VCaP (cell line): ENCODE measurements around the gene IGSF6.
"Not testable (repeated sequence)": the region's sequence is repeated elsewhere in the genome, so short reads cannot be mapped to it uniquely, and the experiment has no call there.

Experiments used
- H3K27ac ChIP-seq: fragments of 450-650 bp; 2 replicates; pipeline ENCODE4 v1.5.1; 2017
- CTCF ChIP-seq: fragments of 450-650 bp; conservative IDR thresholded peaks from 2 replicates; pipeline ENCODE4 v1.5.1; 2017; ENCODE audit warnings: mild to moderate bottlenecking, moderate library complexity

IGSF6 gene

GRCh38 chr16:21650521-21650920 lies 1.9 kb downstream of the IGSF6 start:
- no peak overlapping the region for H3K27ac ChIP-seq
- TF ChIP-seq CTCF: no peak

- H3K27ac ChIP-seq: not testable (repeated sequence)
These were observed 2.5 kb downstream of the IGSF6 start for GRCh38 chr16:21649826-21650406.

- no peak for TF ChIP-seq CTCF
- no peak overlapping the region for H3K27ac ChIP-seq
These were observed 4.7 kb downstream of the IGSF6 start for GRCh38 chr16:21647562-21648164.

- no peak for TF ChIP-seq CTCF
- H3K27ac ChIP-seq: no peak overlapping the region
These were observed 5.5 kb downstream of the IGSF6 start for GRCh38 chr16:21646721-21647561.

GRCh38 chr16:21646091-21646490 lies 6.3 kb downstream of the IGSF6 start:
- H3K27ac ChIP-seq: no peak overlapping the region
- no peak for TF ChIP-seq CTCF

GRCh38 chr16:21645261-21645721 lies 7.1 kb downstream of the IGSF6 start:
- no peak overlapping the region for H3K27ac ChIP-seq
- no peak for TF ChIP-seq CTCF

GRCh38 chr16:21644674-21645073 lies 7.7 kb downstream of the IGSF6 start:
- TF ChIP-seq CTCF: no peak
- no peak overlapping the region for H3K27ac ChIP-seq

GRCh38 chr16:21643785-21644184 lies 8.6 kb downstream of the IGSF6 start:
- TF ChIP-seq CTCF: no peak
- no peak overlapping the region for H3K27ac ChIP-seq
